ENCODE data around the gene CELF2.

The CELF2 gene

GRCh38 chr10:11215471-11215870 lies 197.8 kb downstream of the CELF2 start:
- DNase-seq (ENCODE audit: low read depth in 1 of 2, low spot score in 1 of 2) = no peak

GRCh38 chr10:11217521-11217920 lies 199.8 kb downstream of the CELF2 start:
- DNase-seq (ENCODE audit: low read depth in 1 of 2, low spot score in 1 of 2) = no peak

GRCh38 chr10:11218395-11218794 lies 200.7 kb downstream of the CELF2 start:
- no peak for DNase-seq (ENCODE audit: low read depth in 1 of 2, low spot score in 1 of 2)

GRCh38 chr10:11219431-11219830 lies 201.8 kb downstream of the CELF2 start:
- no peak for DNase-seq (ENCODE audit: low read depth in 1 of 2, low spot score in 1 of 2)

GRCh38 chr10:11223081-11223480 lies 205.4 kb downstream of the CELF2 start:
- no peak for DNase-seq (ENCODE audit: low read depth in 1 of 2, low spot score in 1 of 2)

GRCh38 chr10:11223507-11224140 lies 206.0 kb downstream of the CELF2 start:
- DNase-seq (ENCODE audit: low read depth in 1 of 2, low spot score in 1 of 2) = no peak

GRCh38 chr10:11224321-11224720 lies 206.6 kb downstream of the CELF2 start:
- DNase-seq (ENCODE audit: low read depth in 1 of 2, low spot score in 1 of 2) = no peak

- DNase-seq (ENCODE audit: low read depth in 1 of 2, low spot score in 1 of 2) = no peak
These were observed 207.2 kb downstream of the CELF2 start for GRCh38 chr10:11224792-11225416.

- DNase-seq (ENCODE audit: low read depth in 1 of 2, low spot score in 1 of 2) = no peak
These were observed 208.3 kb downstream of the CELF2 start for GRCh38 chr10:11225935-11226334.

GRCh38 chr10:11227103-11227502 lies 209.4 kb downstream of the CELF2 start:
- DNase-seq (ENCODE audit: low read depth in 1 of 2, low spot score in 1 of 2) = no peak

- no peak for DNase-seq (ENCODE audit: low read depth in 1 of 2, low spot score in 1 of 2)
These were observed 212.2 kb downstream of the CELF2 start for GRCh38 chr10:11229893-11230292.

- DNase-seq (ENCODE audit: low read depth in 1 of 2, low spot score in 1 of 2) = no peak
These were observed 213.0 kb downstream of the CELF2 start for GRCh38 chr10:11230498-11231167.

GRCh38 chr10:11231285-11231684 lies 213.6 kb downstream of the CELF2 start:
- no peak for DNase-seq (ENCODE audit: low read depth in 1 of 2, low spot score in 1 of 2)

GRCh38 chr10:11232222-11232961 lies 214.7 kb downstream of the CELF2 start:
- DNase-seq (ENCODE audit: low read depth in 1 of 2, low spot score in 1 of 2) = no peak

GRCh38 chr10:11234857-11235531 lies 217.3 kb downstream of the CELF2 start:
- DNase-seq (ENCODE audit: low read depth in 1 of 2, low spot score in 1 of 2) = no peak

GRCh38 chr10:11235771-11236170 lies 218.1 kb downstream of the CELF2 start:
- DNase-seq (ENCODE audit: low read depth in 1 of 2, low spot score in 1 of 2) = no peak

- DNase-seq (ENCODE audit: low read depth in 1 of 2, low spot score in 1 of 2) = no peak
These were observed 218.6 kb downstream of the CELF2 start for GRCh38 chr10:11236234-11236633.

GRCh38 chr10:11237571-11237970 lies 219.9 kb downstream of the CELF2 start:
- no peak for DNase-seq (ENCODE audit: low read depth in 1 of 2, low spot score in 1 of 2)

- DNase-seq (ENCODE audit: low read depth in 1 of 2, low spot score in 1 of 2) = no peak
These were observed 221.2 kb downstream of the CELF2 start for GRCh38 chr10:11238893-11239292.

- DNase-seq (ENCODE audit: low read depth in 1 of 2, low spot score in 1 of 2) = no peak
These were observed 223.0 kb downstream of the CELF2 start for GRCh38 chr10:11240641-11241040.

Data from activated T-helper 1 cell treated with anti-CD3 and anti-CD28 coated beads, Interleukin-2, amount 50 U/mL, for 16 hours (primary cell).